HG02610 (cell line): ENCODE results near the gene ACTL7B.

Experiments used
- ATAC-seq: cut with Tn5 transposase; IDR thresholded peaks from one replicate; pipeline ENCODE4 v1.9.1; 2021; ENCODE audit warnings: mild to moderate bottlenecking, moderate library complexity; ENCODE audit not compliant: unreplicated experiment

ACTL7B gene

DNA sequence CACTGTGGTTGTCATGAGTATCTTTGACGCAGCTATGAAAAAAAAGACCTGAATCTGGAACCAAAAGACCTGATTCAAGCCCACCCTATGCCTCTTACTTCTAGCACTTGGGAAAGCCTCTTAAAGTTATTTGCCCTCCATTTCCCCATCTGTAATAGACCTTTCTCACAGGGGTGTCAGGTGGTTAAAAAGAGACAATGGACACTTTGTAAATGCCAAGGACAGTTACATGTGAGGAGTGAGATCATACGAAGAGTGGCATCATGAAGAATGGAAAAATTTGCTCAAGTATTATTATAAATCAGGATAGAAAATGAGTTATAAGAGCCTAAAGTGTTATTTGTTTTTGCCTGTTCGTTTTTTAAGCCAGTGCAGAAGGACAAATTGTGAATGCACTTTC, 46.5 kb downstream of the ACTL7B start:
- ATAC-seq: no peak
